ENCODE data around the gene TOB1.
A peak's percentile ranks its signal among the peaks of the same experiment; 100 is the strongest.

The TOB1 gene

DNA sequence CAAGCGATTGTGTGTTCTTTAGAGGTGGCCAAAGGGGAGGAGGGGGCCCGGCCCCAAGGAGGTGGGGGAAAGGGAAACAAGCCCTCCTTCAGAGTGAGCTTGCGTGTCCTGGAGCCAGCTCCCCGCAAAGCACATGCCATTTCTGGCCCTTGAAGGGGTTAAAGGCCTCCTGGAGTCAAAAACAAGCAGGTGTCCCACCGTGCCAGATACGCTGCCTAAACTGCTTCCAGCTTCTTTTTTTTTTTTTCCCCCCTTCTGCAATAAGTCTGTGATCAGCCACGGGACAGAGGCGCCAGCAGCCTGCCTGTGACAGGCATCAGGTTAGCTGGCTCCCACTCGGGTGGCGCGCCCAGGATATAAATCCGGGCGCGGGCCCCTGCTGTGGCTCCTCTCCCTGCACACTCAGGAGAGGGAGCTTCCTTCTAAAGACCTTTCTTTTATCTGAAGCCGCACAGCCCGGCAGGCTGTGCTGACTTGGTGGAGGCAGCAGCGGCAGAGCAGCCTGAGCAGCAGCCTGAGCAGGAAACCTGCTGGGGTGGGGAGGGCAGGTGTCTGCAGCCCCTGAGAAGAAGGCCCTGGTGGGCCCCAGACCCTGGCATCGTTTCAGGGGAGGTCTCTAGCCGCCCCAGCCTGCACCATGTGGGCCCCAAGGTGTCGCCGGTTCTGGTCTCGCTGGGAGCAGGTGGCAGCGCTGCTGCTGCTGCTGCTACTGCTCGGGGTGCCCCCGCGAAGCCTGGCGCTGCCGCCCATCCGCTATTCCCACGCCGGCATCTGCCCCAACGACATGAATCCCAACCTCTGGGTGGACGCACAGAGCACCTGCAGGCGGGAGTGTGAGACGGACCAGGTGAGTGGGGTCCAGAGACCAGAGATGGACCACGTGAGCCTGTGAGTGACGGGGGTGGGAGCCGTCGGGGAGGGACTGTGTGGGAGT, 30.6 kb downstream of the TOB1 start, which contains the start of gene WFIKKN2:
WFIKKN2 (plus strand) TSS at position 286 of the 934 bp plus-strand sequence; CDS start at position 638, 352 bp downstream.
- intact Hi-C loops (cut with DNase I) = no loop called here
- DNase-seq = peak in 2 of 10 donors; percentile 79 to 81

- DNase-seq = peak in 2 of 10 donors; percentile 68 to 74
- intact Hi-C loops (cut with DNase I) = no loop called here
Observed at GRCh38 chr17:50834429-50835300, 31.5 kb downstream of the TOB1 start.

DNA sequence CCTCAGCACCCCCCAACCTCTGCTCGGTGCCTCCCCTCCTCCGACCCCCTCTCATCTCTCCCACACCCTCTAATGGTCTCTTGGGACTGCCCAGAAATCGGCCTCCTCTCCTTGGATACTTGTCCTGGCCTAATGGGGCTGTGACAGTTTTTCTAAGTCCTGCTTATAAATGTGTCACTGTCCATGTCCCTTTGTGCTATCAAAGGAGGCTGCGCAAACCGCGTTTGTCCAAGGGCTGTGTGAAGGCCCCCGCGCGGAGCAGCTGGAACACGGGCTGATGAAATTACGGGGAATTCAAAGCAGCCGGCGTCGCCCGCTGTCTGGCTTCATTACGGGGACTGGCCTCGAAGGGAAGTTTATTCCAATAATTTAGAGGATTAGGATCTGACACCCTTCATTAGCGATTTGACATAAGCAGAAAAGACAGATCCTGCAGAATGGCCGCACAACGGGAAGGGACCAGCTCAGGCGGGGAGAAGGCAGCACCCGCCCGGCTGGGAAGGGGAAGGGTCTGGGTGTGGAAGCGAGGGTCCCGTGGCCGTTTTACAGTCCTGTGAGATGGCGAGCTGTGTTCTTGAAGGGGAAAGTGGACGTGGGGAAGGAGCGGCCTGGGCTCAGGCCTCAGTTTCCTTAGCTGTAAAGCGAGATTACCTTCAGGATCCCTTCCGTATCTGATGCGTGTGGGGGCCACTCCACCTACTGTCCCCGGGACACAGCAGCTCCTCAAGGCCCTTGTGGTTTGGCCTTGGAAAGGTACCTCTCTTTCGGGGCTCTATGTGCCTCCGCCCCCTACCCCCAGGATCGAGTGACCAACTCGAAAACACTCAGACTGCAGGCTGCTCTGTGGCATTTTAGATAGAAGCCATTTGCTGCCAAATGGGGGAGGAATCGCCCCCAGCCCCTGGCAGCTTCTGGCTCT, 32.4 kb downstream of the TOB1 start:
- intact Hi-C loops (cut with DNase I) = no loop called here
- DNase-seq = peak in 3 of 10 donors; percentile 51 to 74 (median 73)

DNA sequence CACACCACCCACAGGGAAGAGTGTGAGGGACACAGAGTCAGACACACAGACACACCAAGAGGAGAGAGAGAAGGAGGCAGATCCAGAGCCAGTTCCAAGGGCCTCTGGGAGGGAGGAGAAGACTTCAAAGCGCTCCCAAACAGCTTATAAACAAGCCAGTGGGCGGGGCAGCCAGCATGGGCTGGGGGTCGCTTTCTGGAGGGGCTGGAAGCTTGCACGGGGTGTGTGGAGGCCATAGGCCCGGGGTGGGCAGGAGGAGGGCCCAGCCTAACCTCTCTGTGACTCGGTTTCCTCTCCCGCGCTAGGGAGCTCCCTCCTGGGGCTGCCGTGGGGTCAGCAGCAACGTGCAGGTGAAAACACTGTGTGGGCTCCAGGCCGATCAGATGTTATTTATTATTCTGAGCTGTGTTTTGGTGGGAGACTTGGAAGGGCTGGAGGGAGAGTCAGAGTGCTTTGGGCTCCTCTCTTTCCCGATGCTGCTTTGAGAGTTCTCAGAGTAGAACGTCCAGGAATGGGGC, 33.2 kb downstream of the TOB1 start:
- peak in 2 of 10 donors; percentile 42 to 46 for DNase-seq
- intact Hi-C loops (cut with DNase I) = no loop called here

DNA sequence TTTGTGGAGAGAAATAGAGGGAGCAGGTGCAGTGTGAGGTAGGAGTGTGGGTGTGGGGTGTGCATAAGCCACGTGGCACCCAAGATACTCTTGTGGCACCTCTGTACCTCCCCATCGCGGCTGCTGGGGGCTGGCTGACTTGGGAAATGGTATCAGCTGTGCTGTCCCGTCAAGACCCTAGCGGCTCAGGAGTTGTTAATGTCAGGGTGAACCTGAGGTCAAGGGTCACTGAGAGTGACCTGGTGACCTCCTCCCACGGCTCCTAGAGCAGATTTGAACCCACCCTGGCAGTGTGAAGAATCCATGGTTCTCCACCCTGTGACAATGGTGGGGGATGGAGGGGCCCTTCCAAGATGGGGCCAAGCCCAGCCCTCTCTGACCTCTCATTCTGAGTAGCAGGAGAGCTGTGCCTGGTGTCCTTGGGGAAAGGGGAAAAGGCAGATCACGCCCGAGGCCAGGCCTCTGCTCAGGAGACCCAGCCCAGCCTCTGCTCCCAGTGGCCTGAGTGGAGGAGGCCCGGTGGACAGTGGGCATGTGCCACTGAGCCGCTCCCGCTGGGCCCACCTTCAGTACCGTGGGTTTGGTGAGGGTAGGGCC, 33.8 kb downstream of the TOB1 start:
- intact Hi-C loops (cut with DNase I) = no loop called here
- peak in 2 of 10 donors; percentile 66 to 75 for DNase-seq

- DNase-seq = peak in 1 of 10 donors; percentile 68
Observed at GRCh38 chr17:50831471-50831928, 34.7 kb downstream of the TOB1 start.

GRCh38 chr17:50830994-50831393, 35.2 kb downstream of the TOB1 start:
- intact Hi-C loops (cut with DNase I) = no loop called here
- DNase-seq = peak in 2 of 10 donors; percentile 63 to 64

More at GRCh38 chr17:50831471-50831928, 34.7 kb downstream of the TOB1 start:
- intact Hi-C loops (cut with DNase I) = no loop called here

DNA sequence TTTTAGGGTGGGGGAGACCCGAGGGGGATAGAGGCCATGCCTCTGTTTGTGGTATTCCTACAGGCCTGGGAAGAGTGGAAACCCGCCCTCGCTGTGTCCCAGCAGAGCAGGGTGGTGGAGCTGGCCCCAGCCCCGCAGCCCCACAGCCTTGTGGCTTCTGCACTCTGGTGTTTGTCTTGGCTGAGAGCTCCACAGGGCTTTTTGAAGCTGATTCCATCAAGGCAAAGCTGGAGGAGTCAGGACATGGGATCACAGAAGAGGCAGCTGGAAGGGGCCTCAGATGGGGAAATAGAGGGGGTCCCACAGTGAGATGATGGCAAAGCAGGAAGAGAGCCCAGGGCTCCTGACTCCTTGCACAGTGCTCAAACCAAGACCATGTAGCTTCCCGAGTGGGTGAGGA, 35.8 kb downstream of the TOB1 start:
- DNase-seq = peak in 1 of 10 donors; percentile 33
- intact Hi-C loops (cut with DNase I) = no loop called here

DNA sequence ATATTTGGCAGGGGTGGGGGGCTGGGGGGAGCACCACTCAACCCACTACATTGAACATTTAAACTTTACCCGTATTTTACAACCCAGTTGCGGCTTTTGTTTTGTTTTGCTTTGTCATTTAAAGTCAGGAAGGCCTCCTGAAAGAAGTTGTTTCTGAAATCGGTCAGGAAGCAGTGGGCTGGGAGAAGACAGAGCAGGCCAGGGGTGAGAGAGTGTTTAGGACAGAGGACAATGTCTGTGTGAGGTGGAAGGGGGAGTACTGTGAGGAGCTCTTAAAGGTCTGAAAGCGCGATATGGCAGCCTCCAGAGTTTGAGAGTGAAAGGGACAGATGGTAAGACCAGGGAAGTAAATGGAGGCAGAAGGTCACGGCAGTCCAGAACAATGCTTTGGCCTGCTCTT, 36.8 kb downstream of the TOB1 start:
- peak in 2 of 10 donors; percentile 8 to 11 for DNase-seq
- intact Hi-C loops (cut with DNase I) = no loop called here

- DNase-seq = peak in 3 of 10 donors; percentile 27 to 43 (median 32)
- intact Hi-C loops (cut with DNase I) = no loop called here
Observed at GRCh38 chr17:50828508-50829170, 37.5 kb downstream of the TOB1 start.

DNA sequence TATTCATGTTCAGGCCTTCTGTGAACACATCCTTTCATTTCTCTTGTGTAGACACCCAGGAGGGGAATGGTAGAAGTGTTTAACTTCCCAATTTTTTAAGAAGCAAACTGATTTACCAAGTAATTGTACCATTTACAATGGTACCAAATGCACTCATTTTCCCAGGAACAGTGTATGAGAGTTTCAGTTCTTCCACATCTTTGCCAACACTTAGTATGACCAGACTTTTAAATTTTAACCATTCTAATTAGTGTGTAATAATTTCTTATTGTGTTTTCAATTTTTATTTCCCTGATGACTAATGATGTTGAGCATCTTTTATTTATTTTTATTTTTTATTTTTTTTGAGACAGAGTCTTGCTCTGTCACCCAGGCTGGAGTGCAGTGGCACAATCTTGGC, 41.0 kb downstream of the TOB1 start:
- no peak for DNase-seq
- intact Hi-C loops (cut with DNase I) = no loop called here

DNA sequence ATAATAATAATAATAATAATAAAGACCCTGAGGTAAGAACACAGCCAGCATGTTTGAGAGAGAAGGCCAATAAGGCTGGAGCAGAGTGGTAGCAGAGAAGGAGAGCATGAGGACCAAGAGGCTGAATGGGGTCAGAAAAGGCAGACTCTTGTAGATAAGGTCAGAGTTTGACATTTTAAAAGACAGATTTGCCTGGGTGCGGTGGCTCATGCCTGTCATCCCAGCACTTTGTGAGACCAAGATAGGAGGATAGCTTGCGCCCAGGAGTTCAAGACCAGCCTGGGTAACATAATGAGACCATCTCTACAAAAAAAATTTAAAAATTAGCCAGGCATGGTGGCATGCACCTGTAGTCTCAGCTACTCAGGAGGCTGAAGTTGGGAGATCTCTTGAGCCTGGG, 41.7 kb downstream of the TOB1 start:
- peak in 1 of 10 donors; percentile 26 for DNase-seq
- intact Hi-C loops (cut with DNase I) = no loop called here

GRCh38 chr17:50822550-50822949, 43.6 kb downstream of the TOB1 start:
- peak in 1 of 10 donors; percentile 34 for DNase-seq
- intact Hi-C loops (cut with DNase I) = no loop called here

DNA sequence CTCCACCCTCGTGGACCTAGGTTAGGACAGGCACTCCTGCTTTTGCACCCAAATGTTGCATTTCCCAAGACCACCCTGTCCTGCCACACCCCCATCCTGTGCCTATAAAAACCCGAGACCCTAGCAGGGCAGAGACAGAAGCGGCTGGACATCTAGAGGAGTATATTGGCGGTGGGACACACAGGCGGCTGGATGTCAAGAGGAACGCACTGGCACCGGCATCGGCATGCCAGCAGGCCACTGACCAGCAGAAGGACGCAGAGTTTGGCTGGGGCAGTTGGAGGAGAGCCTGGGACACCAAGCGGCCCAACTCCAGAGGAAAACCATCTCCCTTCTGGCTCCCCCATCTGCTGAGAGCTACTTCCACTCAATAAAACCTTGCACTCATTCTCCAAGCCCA, 45.5 kb downstream of the TOB1 start:
- peak in 3 of 10 donors; percentile 70 to 75 (median 75) for DNase-seq
- intact Hi-C loops (cut with DNase I) = no loop called here

- intact Hi-C loops (cut with DNase I) = no loop called here
- DNase-seq = peak in 2 of 10 donors; percentile 7 to 35
Observed at GRCh38 chr17:50818921-50819657, 47.1 kb downstream of the TOB1 start.

DNA sequence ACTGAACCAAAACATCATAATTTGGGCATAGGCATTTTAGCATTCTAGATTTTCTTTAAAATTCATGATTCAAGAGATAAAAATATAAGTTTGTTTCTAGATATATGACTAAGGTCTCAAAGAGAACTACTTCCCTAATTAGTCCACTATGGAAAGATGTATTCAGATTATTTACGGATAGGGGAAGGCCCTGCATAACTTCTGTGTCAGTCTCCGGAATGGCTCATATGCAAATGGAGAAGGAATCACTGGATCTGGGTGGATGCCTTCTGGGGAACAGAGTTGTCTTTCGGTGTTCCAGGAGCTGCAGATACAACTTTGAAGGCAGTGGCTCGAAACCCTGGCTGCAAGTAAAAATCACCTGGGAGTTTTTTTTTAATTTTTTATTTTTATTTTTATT, 47.9 kb downstream of the TOB1 start:
- intact Hi-C loops (cut with DNase I) = no loop called here
- peak in 2 of 10 donors; percentile 3 to 7 for DNase-seq

GRCh38 chr17:50817838-50818237, 48.3 kb downstream of the TOB1 start:
- intact Hi-C loops (cut with DNase I) = no loop called here
- peak in 1 of 10 donors; percentile 43 for DNase-seq
